NB4 (cell line): ENCODE results near the gene CSRNP3.

ENCODE experiments used
- DNase-seq: peaks from one replicate; pipeline ENCODE4 v3.0.0; 2010; ENCODE audit warnings: low read depth
- H3K4me3 ChIP-seq: one replicate; pipeline ENCODE4 v1.5.1; 2011; ENCODE audit warnings: mild to moderate bottlenecking, low read depth, low read length, moderate library complexity
- CTCF ChIP-seq: IDR thresholded peaks from one replicate; pipeline ENCODE4 v1.5.1; 2012; ENCODE audit warnings: low read depth, low read length
- MAX ChIP-seq: IDR thresholded peaks from 2 replicates; pipeline ENCODE4 v1.6.1; 2011; ENCODE audit warnings: low read depth, low read length
- MYC ChIP-seq: IDR thresholded peaks from 2 replicates; pipeline ENCODE4 v1.6.1; 2011; ENCODE audit warnings: low read depth, low read length
- POLR2A ChIP-seq: IDR thresholded peaks from 2 replicates; pipeline ENCODE4 v1.6.1; 2011; ENCODE audit warnings: mild to moderate bottlenecking; ENCODE audit not compliant: insufficient read length; ENCODE audit errors: extremely low read depth

The CSRNP3 gene

GRCh38 chr2:165718610-165719210 is 249.2 kb downstream of the CSRNP3 start:
- H3K4me3 ChIP-seq, result no peak overlapping the region
- TF ChIP-seq MYC (no peak), POLR2A (no peak), CTCF (no peak), MAX (no peak)
- no peak for DNase-seq

DNA sequence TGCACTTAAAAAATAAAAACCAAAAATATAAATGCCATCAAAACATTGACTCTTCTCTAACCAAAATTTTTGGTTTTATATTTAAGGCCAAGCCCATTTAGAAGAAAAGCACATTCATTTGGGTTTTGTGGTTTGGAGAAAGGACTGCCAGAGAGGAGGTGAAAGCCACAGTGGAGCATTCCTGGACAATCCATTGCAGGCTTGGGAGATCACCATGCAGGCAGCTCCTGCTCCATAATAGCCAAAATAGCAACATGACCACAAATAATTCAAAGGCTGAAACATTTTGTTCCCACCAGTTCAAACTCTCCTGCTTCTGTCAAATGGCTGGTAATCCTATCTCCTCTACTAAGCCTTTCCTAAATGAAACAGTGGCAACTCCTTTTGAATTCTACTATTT is 251.0 kb downstream of the CSRNP3 start:
- H3K4me3 ChIP-seq, result no peak overlapping the region
- no peak for DNase-seq
- TF ChIP-seq MYC (no peak), MAX (no peak), CTCF (no peak), POLR2A (no peak)

DNA sequence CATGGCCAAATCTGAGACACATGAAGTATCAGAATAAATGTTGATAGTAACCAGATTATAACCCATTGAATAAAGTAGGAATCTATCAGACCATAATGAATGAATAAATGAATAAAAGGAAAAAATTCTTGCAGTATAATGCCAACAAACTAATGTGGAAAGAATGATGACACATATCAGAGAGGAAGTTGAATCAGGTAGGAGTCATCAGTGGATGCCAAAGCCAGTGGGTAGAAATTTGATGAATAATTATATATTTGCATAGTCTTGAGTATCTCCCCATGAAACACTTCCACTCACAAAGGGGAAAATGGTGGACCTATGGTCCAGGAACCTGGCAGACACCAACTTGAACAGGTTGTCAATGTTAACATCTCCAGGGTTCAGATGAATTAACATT is 255.9 kb downstream of the CSRNP3 start:
- TF ChIP-seq MAX, result no peak
- TF ChIP-seq POLR2A, result no peak
- no peak for TF ChIP-seq CTCF
- TF ChIP-seq MYC, result no peak
- no peak overlapping the region for H3K4me3 ChIP-seq
- DNase-seq, result no peak
